C4-2B (cell line): ENCODE measurements around the gene PCDHB8.
"Not testable (repeated sequence)": the region's sequence is repeated elsewhere in the genome, so short reads cannot be mapped to it uniquely, and the experiment has no call there.

Source experiments
- H3K27ac ChIP-seq: fragments of 450-650 bp; 2 replicates; pipeline ENCODE4 v1.5.1; 2017
- ZFX ChIP-seq: fragments of 450-650 bp; IDR thresholded peaks from 2 replicates; pipeline ENCODE4 v1.6.1; 2017
- TF ChIP-seq, protein P1 (sequence below): fragments of 450-650 bp; conservative IDR thresholded peaks from 2 replicates; pipeline ENCODE4 v1.5.1; 2017; ENCODE audit warnings: mild to moderate bottlenecking

Gene PCDHB8

DNA sequence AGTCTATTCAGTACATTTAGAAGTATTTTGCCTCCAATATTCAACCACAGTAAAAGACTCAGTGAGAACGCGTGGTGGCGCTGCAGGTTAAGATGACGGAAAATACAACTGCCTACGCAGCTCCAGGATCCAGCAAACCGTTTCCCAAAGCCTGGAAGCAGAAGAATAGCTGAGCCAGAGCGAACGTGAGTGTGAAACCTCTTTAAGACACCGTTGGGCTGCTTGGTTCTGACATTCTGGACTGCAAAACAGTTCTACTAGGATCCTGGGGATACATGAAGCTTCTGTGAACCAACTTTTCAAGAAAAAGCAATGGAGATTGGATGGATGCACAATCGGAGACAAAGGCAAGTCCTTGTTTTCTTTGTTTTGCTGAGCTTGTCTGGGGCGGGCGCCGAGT, 4.7 kb downstream of the PCDHB8 start, which contains the start of gene PCDHB16:
PCDHB16 (plus strand) TSS at position 140 of the 400 bp plus-strand sequence; CDS start at position 313, 173 bp downstream.
- H3K27ac ChIP-seq, result no peak within 1 kb of the TSS
- TF ChIP-seq, protein P1, sequence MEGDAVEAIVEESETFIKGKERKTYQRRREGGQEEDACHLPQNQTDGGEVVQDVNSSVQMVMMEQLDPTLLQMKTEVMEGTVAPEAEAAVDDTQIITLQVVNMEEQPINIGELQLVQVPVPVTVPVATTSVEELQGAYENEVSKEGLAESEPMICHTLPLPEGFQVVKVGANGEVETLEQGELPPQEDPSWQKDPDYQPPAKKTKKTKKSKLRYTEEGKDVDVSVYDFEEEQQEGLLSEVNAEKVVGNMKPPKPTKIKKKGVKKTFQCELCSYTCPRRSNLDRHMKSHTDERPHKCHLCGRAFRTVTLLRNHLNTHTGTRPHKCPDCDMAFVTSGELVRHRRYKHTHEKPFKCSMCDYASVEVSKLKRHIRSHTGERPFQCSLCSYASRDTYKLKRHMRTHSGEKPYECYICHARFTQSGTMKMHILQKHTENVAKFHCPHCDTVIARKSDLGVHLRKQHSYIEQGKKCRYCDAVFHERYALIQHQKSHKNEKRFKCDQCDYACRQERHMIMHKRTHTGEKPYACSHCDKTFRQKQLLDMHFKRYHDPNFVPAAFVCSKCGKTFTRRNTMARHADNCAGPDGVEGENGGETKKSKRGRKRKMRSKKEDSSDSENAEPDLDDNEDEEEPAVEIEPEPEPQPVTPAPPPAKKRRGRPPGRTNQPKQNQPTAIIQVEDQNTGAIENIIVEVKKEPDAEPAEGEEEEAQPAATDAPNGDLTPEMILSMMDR, result peak; percentile 63
- TF ChIP-seq ZFX, result no peak

DNA sequence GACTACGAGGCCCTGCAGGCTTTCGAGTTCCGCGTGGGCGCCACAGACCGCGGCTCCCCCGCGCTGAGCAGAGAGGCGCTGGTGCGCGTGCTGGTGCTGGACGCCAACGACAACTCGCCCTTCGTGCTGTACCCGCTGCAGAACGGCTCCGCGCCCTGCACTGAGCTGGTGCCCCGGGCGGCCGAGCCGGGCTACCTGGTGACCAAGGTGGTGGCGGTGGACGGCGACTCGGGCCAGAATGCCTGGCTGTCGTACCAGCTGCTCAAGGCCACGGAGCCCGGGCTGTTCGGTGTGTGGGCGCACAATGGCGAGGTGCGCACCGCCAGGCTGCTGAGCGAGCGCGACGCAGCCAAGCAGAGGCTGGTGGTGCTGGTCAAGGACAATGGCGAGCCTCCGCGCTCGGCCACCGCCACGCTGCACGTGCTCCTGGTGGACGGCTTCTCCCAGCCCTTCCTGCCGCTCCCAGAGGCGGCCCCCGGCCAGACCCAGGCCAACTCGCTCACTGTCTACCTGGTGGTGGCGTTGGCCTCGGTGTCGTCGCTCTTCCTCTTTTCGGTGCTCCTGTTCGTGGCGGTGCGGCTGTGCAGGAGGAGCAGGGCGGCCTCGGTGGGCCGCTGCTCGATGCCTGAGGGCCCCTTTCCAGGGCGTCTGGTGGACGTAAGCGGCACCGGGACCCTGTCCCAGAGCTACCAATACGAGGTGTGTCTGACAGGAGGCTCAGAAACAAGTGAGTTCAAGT, 6.7 kb downstream of the PCDHB8 start:
- H3K27ac ChIP-seq, result not testable (repeated sequence)

DNA sequence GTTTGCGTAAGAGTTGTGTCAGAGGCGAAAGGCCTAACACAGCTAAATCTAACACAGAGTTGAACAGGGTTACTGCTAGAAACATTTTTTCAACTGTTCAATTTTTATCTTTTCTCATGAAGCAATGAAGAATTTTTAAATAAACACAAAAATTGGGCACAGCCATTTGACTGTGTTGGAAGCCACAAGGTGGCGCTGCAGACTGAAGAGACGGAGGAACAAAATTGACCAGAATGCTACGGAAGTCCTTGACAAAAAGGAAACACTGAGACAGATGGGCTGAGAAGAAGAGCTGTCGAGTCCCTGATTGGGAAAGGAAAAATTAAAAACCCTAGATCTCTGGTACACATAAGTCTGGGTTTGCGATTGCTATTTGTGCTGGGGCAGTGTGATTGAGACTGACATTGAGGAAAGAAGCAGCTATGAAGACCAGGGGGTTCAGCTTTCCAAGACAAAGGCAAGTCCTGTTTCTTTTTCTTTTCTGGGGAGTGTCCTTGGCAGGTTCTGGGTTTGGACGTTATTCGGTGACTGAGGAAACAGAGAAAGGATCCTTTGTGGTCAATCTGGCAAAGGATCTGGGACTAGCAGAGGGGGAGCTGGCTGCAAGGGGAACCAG, 9.4 kb downstream of the PCDHB8 start, which contains the start of gene PCDHB9:
PCDHB9 (plus strand) TSS at position 265 of the 616 bp plus-strand sequence; CDS start at position 423, 158 bp downstream.
- H3K27ac ChIP-seq, result no peak within 1 kb of the TSS
- TF ChIP-seq ZFX, result no peak
- TF ChIP-seq, protein P1, result peak; percentile 83

DNA sequence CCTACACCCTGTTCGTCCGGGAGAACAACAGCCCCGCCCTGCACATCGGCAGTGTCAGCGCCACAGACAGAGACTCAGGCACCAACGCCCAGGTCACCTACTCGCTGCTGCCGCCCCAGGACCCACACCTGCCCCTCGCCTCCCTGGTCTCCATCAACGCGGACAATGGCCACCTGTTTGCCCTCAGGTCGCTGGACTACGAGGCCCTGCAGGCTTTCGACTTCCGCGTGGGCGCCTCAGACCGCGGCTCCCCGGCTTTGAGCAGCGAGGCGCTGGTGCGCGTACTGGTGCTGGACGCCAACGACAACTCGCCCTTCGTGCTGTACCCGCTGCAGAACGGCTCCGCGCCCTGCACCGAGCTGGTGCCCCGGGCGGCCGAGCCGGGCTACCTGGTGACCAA, 11.1 kb downstream of the PCDHB8 start:
- H3K27ac ChIP-seq, result not testable (repeated sequence)

DNA sequence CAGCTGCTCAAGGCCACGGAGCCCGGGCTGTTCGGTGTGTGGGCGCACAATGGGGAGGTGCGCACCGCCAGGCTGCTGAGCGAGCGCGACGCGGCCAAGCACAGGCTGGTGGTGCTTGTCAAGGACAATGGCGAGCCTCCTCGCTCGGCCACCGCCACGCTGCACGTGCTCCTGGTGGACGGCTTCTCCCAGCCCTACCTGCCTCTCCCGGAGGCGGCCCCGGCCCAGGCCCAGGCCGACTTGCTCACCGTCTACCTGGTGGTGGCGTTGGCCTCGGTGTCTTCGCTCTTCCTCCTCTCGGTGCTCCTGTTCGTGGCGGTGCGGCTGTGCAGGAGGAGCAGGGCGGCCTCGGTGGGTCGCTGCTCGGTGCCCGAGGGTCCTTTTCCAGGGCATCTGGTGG, 11.5 kb downstream of the PCDHB8 start:
- H3K27ac ChIP-seq, result not testable (repeated sequence)

DNA sequence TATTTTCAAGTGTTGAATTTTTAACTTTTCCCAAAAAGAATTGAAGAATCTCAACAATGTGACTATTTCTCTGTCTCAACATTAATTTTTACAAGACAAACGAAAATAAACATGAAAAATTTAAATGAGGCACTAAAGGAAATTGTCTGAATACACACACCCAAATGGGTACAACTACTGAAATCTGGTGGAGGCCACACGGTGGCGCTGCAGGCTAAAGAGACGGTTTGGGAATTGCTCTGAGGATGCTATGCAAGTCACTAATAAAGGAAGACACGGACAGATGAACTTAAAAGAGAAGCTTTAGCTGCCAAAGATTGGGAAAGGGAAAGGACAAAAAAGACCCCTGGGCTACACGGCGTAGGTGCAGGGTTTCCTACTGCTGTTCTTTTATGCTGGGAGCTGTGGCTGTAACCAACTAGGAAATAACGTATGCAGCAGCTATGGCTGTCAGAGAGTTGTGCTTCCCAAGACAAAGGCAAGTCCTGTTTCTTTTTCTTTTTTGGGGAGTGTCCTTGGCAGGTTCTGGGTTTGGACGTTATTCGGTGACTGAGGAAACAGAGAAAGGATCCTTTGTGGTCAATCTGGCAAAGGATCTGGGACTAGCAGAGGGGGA, 14.6 kb downstream of the PCDHB8 start, which contains the start of gene PCDHB10:
PCDHB10 (plus strand) TSS at position 244 of the 616 bp plus-strand sequence; CDS start at position 444, 200 bp downstream.
- H3K27ac ChIP-seq, result no peak within 1 kb of the TSS
- TF ChIP-seq, protein P1, result peak; percentile 85
- no peak for TF ChIP-seq ZFX

DNA sequence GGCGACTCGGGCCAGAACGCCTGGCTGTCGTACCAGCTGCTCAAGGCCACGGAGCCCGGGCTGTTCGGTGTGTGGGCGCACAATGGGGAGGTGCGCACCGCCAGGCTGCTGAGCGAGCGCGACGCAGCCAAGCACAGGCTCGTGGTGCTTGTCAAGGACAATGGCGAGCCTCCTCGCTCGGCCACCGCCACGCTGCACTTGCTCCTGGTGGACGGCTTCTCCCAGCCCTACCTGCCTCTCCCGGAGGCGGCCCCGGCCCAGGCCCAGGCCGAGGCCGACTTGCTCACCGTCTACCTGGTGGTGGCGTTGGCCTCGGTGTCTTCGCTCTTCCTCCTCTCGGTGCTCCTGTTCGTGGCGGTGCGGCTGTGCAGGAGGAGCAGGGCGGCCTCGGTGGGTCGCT, 16.7 kb downstream of the PCDHB8 start:
- H3K27ac ChIP-seq, result not testable (repeated sequence)

DNA sequence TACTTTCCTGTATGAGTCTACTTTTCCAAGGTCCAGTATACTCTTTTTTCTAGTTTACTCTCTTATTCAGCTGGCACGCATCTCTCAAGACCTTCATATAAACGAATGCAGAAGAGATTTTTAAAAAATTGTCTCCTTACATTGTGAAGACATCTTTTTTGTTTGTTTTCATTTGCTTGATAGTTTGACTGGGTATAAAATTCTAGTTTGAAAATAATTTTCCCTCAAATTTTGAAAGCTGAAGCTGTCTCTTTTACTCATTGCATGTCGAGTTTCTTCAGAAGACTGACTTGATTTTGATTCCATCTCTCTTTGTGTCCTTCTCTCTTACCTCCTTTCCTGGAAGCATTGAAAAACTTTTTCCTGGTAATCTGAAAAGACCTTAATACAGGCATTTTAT, 18.8 kb downstream of the PCDHB8 start:
- H3K27ac ChIP-seq, result no peak overlapping the region
- TF ChIP-seq, protein P1, result no peak
- TF ChIP-seq ZFX, result no peak

DNA sequence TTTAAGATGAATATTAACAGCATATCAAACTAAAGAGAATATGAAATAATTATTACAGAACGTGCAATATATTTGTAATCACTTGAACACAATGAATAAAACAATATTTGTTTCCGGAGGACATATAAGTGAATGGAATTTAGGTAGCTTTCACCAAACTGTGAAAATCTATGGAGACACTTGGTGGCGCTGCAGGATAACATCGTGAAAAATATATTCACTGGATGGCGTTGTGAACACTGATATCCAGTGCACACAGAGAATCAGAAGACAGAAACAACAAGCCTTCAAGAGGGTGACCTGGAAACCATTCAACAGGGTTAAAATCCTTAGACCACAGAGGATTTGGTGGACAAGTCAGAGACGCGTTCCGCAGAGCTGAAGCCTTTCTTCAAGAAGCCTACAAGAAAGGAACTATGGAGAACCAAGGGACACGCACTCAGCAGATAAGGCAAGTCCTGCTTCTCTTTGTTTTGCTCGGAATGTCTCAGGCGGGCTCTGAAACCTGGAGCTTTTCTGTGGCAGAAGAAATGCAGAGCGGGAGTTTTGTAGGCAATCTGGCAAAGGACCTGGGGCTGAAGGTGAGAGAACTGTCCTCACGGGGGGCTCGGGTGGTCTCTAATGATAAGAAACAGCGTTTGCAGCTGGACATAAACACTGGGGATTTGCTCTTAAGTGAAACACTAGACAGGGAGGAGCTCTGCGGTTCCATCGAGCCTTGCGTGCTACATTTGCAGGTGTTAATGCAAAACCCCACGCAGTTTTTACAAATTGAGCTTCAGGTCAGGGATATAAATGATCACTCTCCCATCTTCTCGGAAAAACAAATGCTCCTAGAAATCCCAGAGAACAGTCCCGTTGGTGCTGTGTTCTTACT, 22.0 kb downstream of the PCDHB8 start, which contains the start of gene PCDHB11:
PCDHB11 (plus strand) TSS at position 269 of the 877 bp plus-strand sequence; CDS start at position 417, 148 bp downstream.
- no peak within 1 kb of the TSS for H3K27ac ChIP-seq

DNA sequence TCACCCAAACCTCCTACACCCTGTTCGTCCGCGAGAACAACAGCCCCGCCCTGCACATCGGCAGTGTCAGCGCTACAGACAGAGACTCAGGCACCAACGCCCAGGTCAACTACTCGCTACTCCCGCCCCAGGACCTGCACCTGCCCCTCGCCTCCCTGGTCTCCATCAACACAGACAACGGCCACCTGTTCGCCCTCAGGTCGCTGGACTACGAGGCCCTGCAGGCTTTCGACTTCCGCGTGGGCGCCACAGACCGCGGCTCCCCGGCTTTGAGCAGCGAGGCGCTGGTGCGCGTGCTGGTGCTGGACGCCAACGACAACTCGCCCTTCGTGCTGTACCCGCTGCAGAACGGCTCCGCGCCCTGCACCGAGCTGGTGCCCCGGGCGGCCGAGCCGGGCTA, 23.5 kb downstream of the PCDHB8 start:
- H3K27ac ChIP-seq, result not testable (repeated sequence)

More for the DNA sequence above, 22.0 kb downstream of the PCDHB8 start, which contains the start of gene PCDHB11:
- TF ChIP-seq, protein P1, result peak; percentile 45
- no peak for TF ChIP-seq ZFX

DNA sequence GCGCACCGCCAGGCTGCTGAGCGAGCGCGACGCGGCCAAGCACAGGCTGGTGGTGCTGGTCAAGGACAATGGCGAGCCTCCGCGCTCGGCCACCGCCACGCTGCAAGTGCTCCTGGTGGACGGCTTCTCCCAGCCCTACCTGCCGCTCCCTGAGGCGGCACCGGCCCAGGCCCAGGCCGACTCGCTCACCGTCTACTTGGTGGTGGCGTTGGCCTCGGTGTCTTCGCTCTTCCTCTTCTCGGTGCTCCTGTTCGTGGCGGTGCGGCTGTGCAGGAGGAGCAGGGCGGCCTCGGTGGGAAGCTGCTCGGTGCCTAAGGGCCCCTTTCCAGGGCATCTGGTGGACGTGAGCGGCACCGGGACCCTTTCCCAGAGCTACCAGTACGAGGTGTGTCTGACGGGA, 24.1 kb downstream of the PCDHB8 start:
- not testable (repeated sequence) for H3K27ac ChIP-seq
